HG03432 (cell line): Measurements from ENCODE around the gene CFL1.
"Not testable (repeated sequence)": the region's sequence is repeated elsewhere in the genome, so short reads cannot be mapped to it uniquely, and the experiment has no call there.

Source experiments
- ATAC-seq: cut with Tn5 transposase; IDR thresholded peaks from one replicate; pipeline ENCODE4 v1.9.1; 2021; ENCODE audit warnings: mild to moderate bottlenecking, moderate library complexity; ENCODE audit not compliant: unreplicated experiment

The CFL1 gene

GRCh38 chr11:65844231-65844872, 13.6 kb downstream of the CFL1 start:
- no peak for ATAC-seq

DNA sequence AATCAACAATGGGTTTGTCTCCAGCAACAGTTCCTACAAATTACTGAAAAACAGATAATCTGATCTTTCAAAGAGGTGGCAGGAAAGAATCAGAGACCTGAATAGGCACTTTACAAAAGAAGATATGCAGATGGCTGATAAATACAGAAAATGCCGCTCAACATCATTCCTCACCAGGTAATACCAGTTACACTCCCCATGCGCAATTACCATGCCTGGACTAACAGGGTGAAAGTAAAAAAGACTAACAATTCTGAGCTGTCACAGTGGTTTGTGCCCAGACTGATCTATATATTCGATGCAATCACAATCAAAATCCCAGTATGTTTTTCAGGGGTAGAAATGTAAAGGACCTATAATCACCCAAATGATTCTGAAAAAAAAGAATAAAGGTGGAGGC, 14.2 kb downstream of the CFL1 start:
- ATAC-seq, result no peak

DNA sequence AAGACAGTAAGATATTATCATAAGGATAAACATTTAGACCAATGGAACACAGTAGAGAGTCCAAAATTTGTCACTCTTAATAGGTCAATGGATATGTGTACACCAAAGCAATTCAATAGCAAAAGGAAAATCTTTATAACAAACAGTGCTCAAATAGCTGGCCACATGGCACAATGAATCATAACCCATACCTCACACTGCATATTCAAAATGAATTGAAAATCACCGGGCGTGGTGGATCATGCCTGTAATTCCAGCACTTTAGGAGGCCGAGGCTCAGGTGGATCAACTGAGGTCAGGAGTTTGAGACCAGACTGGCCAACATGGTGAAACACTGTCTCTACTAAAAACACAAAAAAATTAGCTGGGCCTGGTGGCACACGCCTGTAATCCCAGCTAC, 15.8 kb downstream of the CFL1 start:
- ATAC-seq, result no peak

DNA sequence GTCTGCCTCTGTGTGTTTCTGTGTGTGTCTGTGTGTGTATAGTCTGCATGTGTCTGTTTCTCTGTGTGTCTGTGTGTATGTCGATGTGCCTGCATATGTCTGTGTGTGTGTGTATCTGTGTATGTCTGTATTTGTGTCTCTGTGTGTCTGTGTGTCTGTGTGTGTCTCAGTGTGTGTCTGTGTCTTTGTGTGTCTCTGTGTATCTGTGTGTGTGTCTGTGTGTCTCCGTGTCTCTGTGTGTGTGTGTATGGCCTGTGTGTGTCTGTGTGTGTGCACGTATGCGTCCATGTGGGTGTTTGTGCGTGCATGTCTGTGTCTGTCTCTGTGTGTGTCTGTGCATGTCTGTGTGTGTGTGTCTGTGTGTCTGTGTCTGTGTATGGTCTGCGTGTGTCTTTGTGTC, 23.8 kb downstream of the CFL1 start:
- no peak for ATAC-seq

DNA sequence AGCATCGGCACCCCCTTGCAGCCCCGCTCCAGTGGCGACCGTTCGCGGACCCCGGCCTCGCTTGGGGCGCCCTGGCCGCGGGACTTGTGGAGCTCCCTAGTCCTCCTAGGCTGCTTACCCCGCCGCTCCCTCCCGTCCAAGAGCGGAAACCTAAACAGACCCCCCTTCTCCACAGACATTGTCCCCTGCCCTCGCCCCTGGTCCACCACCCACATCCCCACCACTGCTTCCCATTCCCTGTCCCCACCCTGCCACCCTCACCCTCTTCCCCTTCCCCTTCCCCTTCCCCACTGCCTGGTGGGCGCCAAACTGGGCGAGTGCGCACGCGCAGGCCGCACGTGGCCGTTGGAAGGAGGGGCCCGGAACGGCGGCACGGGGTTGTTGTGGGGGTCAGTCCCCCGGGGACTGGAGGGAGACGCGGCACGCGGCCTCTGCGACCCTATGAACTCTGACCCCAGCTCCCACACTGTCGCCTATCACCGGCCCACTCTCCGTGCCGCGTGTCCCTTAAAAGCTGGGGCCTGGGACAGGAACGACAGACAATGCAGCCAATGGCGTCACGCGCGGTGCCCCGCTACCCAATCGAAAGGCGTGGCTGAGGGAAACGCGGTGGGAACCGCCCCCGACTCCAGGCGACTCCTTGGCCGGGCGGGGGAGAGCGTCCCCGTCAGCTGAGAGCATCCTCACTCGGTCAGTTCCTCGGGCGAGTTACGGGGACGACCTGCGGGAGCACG, 24.5 kb downstream of the CFL1 start, which contains the start of gene SNX32:
SNX32 (plus strand) TSS at position 667 of the 734 bp plus-strand sequence. CDS start 103 bp downstream, outside the sequence.
- ATAC-seq, result peak; percentile 93

DNA sequence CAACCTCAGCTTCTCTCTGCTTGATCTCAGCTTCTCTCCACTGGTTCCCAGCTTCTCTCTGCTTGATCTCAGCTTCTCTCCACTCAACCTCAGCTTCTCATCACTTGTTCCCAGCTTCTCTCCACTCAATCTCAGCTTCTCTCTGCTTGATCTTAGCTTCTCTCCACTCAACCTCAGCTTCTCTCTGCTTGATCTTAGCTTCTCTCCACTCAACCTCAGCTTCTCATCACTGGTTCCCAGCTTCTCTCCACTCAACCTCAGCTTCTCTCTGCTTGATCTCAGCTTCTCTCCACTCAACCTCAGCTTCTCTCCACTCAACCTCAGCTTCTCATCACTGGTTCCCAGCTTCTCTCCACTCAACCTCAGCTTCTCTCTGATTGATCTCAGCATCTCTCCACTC, 25.7 kb downstream of the CFL1 start:
- not testable (repeated sequence) for ATAC-seq

DNA sequence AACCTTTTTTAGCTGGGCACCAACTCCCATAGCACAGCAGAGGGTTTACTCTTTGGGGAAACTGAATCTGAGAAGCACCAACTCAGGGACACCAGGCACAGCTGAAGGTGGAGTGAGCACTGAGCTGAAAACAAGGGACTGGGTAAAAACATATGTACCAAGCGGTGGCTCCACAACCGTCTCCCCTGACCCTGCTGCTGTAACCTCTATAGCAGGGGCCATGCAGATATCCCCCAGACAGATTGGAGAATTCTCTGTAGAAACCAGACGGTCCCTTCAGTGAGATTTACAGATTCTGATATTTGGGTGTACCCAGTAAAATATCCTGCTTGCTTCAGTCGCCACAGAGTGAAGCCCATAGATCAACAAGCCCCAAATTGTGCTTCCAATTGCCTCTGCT, 28.5 kb downstream of the CFL1 start:
- ATAC-seq, result no peak

DNA sequence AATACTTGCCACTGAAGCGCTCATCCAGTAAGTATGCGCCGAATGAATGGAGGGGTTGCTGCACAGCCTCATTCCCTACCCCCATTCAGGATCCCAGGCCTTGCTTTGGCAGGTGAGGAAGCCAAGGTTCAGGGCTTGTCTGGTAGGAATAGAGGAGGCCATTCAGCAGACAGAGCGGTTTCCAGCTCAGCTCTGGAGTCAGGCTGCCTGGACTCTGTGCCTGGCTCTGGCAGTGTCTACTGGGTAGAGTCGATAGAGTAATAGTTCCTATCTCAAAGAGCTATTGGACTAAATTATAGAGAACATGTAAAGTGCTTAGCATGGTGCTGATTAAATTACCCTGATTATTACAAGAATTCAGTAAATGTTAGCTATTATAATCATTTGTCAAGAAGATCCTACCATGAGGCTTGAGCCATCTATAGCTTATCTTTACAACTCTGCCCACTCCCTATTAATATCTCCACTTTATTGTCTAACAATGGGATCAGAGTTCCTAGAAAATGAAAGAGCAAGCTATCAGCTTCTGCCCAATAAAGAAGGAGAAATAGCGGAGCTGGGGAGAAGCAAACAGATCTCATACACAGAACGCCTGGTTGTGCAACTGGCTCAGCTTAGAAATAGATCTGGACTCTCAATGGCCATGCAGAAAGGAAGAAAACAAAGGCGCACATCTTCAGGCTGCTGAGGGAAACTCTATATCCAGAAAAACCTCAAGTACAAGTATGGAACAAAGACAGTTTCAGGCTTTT, 30.8 kb downstream of the CFL1 start:
- no peak for ATAC-seq

DNA sequence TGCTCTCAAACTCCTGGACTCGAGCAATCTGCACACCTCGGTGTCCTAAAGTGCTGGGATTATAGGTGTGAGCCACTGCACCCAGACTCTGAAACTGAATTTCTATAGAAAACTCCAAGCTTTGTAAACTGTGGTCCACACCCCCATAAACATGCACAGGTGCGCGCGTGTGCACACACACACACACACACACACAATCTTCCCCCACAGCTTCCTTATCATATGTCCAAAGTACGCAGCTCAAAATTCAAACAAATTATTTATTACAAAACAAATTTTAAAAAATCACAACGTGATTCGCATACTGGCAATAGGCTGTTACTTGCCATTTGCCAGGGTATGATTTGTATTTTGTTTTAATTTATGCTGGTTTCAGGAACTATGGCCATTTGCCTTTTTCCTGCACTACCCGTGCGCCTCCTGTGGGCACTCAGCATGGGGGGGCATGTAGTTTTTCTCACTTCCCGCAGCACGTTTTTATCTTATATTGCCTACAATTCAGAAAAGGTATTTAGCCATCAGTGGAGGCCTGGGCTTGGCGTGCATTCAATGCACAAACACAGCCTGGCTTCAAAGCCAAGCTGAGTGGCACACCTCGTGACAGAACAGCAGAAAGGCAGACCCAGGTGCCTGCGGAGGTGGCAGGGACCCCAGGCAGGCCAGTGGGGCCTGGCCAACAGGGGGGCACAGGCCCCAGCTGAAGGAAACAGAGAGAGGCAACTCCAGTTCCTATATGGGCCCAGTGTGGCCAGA, 35.0 kb downstream of the CFL1 start:
- ATAC-seq, result no peak

DNA sequence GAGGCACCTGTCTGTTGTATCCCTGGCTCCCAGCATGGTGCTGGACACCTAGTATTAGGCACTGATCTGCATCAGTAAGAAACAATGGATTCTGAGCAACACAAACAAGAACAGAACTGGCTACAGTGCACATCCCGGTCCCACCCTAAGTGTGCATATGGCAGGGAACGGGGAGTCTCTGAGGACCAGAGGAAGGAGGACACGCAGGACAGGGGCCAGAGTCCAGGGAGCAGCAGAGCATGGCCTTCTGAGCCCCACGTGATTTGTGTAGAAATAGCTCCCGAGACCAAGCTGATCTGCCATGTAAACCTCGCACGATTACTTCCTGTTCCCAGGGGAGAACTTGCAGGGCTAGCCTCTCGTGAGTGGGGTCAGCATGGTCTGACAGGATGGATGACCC, 36.9 kb downstream of the CFL1 start:
- ATAC-seq, result no peak

- ATAC-seq, result peak; percentile 84
Observed at GRCh38 chr11:65817835-65818680, 39.9 kb downstream of the CFL1 start.

GRCh38 chr11:65817312-65817834, 40.6 kb downstream of the CFL1 start:
- ATAC-seq, result no peak

DNA sequence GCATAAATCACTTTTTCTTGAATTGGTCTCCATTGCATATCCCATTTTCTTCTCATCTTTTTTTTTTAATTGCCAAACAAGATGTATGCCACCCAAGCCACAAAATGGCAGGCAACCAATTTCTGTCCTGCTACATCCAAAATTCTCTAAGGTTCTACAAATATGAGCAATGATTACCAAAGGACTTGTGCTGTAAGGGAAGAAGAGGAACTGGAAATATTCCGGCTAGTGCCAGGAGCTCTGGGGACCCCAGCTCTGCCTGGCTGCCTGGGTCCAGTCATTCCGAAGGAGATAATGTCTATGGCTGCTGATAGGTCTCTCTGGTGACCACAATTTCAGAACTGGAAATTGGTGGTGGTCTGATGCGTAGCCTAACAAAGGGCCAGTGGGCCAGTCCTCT, 41.3 kb downstream of the CFL1 start:
- ATAC-seq, result no peak

DNA sequence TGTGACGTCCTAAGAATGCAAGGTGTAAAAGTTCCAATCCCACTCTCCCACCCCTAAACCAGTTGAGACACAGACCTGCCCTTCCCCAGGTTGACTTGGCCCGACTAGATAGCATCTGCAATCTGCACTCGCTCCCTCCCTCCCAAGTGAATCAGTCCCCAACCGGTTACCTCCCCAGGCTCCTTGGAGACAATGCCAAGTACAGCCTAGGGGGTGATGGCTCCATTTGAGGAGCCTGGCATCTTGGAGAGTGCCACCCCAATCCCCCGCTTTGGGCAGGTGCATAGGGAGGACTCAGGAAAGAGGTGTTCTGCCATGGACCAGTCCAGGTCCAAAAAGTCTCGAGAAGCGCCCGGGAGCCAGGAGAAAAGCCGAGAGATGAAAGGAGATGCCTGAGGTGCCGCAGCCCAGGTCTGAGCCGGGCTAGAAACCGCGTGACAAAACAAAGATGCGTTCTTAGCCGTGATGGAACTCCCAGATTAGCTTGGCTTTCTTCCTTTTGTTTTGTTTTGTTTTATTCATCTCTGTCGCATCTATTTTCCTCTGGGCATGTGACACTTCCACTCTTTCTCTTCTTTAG, 42.9 kb downstream of the CFL1 start:
- no peak for ATAC-seq

DNA sequence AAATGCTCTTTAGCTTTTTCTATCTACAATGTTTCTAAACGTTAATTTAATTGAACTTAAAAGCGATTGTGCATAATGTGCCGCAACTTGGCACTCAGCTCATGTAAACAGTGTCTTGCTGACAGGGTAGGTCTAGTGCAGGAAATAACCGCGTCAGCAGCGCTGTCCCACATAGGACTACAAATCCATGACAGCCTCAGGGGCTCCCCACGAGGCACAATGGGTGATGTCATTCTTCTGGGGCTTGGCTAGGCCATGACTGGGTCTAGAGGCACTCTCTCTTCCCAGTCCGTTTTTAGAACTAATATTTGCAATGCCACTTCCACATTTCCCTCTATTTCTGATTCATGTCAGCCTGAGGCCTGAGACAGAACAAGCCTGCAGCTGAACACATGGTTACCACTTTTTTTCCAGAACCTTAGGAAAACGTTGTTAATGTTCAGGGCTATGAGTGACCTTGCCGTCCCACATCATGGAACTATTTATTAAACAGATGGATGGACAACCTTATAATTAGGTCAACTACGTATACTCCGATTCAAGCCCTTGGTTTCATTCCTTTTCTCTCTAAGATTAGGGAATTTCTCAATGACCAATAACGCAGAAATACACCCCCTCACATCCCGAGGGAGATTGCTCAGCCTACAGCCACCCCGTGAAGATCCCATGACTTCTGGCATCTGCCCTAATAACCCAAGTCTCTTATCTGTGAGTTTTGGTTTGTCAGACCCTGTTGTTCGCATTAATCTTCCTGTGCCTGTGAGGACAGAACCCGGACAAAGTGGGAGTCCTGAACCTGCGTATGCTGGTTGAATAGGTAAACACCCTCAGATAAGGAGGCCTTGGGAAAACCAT, 43.6 kb downstream of the CFL1 start:
- no peak for ATAC-seq

- no peak for ATAC-seq
Observed at GRCh38 chr11:65811764-65812475, 46.1 kb downstream of the CFL1 start.

GRCh38 chr11:65810046-65810868, 47.7 kb downstream of the CFL1 start:
- ATAC-seq, result no peak
